GM18520 (cell line): ENCODE measurements around the gene CORO1C.
"Not testable (repeated sequence)": the region's sequence is repeated elsewhere in the genome, so short reads cannot be mapped to it uniquely, and the experiment has no call there.

ENCODE experiments used
- ATAC-seq: cut with Tn5 transposase; IDR thresholded peaks from one replicate; pipeline ENCODE4 v1.9.1; 2021; ENCODE audit not compliant: unreplicated experiment

CORO1C gene

DNA sequence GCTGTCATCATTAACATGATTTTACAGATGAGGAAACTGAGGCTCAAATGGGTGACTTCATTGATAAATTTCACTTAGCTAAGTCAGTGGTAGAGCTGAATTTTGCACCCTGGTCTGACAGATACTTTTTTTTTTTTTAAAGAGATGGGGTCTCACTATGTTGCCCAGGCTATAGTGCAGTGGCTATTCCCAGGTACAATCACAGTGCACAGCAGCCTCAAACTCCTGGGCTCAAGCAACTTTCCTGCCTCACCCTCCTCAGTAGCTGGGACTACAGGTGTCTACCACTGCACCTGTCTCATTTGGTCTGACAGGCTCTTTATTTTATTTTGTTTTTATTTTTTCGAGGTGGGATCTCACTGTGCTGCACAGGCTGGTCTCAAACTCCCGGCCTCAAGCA is 24.2 kb upstream of the CORO1C start:
- no peak for ATAC-seq

- ATAC-seq = no peak
Measured at GRCh38 chr12:108753976-108754375, 22.7 kb upstream of the CORO1C start.

- no peak for ATAC-seq
Measured at GRCh38 chr12:108752387-108752786, 21.1 kb upstream of the CORO1C start.

GRCh38 chr12:108751821-108752220 is 20.5 kb upstream of the CORO1C start:
- no peak for ATAC-seq

DNA sequence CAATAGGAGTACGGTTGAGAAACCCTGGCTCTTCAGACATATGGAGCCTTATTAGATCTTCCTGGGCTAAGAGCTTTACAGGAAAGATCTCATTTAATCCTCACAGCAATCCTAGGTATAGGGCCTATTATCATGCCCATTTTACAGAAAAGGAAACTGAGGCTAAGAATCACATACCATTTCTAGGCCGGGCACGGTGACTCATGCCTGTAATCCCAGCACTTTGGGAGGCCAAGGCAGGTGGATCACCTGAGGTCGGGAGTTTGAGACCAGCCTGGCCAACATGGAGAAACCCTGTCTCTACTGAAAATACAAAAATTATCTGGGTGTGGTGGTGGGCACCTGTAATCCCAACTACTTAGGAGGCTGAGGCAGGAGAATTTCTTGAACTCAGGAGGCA is 19.7 kb upstream of the CORO1C start:
- not testable (repeated sequence) for ATAC-seq

DNA sequence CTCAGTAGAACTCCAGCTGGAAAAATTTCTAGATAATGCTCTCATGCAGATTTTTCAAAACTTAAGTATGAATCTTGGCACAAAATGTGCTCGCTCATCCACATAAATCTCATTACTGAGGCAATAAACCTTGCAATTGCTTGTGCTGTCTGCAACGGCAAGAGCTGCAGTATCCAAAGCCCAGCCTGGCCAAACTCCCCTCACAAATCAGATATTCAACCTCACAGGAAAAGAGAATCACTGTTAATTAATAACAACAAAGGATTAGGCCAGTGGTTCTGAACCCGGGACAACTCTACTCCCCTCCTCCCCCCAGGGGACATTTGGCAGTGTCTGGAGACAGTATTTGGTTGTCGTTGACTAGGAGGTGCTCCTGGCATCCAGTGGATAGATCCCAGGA is 19.2 kb upstream of the CORO1C start:
- ATAC-seq = no peak

DNA sequence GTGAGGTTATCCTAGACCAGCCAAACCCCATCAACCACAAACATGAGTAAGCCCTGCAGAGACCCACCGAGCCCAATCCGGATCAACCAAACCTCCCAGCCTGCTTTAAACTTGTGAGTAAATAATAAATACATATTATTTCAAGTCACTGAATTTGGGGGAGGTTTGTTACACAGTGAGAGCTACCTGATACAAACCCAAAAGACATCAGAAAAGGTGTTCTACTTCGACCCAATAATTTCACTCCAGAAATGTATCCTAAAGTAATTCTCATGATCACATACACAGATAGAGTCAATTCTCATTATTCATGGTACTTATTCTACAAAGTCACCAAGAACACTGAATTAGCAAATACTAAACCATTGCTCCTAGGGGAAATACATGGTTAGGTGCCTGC is 16.2 kb upstream of the CORO1C start:
- no peak for ATAC-seq

- ATAC-seq = no peak
Measured at GRCh38 chr12:108745641-108746040, 14.3 kb upstream of the CORO1C start.

GRCh38 chr12:108744021-108744897 is 12.9 kb upstream of the CORO1C start:
- ATAC-seq = no peak

GRCh38 chr12:108738170-108738569 is 6.9 kb upstream of the CORO1C start:
- ATAC-seq = no peak

GRCh38 chr12:108735855-108736254 is 4.5 kb upstream of the CORO1C start:
- ATAC-seq = no peak

DNA sequence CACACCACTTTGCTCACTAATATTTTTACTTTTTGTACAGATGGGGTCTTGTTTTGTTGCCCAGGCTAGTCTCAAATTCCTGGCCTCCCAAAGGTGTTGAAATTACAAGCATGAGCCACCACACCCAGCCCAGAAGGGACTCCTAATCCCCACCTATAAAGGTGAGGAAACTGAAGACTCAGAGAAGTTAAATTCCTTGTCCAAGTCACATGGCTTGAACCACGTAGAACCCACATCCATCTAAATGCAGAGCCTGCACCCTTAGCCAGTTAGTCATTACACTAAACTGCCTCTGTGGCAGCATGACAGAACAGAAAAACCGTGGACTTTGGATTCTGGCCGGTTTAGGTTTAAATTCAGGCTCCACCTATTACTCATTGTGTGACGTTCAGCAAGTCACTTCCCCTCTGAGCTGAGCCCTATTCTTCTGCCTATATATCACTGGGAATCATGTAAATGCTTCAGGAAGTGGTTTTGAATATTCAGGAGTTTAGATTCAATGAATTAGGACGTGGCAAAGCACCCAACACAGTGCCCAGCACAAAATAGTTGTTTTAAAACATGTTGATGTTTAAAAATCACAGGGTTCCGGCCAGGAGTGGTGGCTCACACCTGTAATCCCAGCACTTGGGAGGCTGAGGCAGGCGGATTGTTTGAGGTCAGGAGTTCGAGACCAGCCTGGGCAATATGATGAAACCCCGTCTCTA is 3.0 kb upstream of the CORO1C start:
- no peak for ATAC-seq

DNA sequence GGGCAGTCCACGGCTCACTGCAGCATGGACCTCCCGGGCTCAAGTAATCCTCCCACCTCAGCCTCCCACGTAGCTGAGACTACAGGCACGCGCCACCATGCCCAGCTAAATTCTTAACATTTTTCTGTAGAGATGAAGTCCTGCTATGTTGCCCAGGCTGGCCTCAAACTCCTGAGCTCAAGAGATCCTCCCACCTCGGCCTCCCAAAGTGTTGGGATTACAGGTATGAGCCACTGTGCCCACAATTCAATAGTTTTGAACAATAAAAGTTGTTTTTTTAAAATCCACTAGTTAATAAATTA is 1.9 kb upstream of the CORO1C start:
- ATAC-seq = not testable (repeated sequence)

GRCh38 chr12:108732489-108733229 is 1.3 kb upstream of the CORO1C start:
- ATAC-seq = no peak

- ATAC-seq = peak; percentile 26
Measured at GRCh38 chr12:108731866-108732461, 646 bp upstream of the CORO1C start.

- no peak for ATAC-seq
Measured at GRCh38 chr12:108730365-108731104, 783 bp downstream of the CORO1C start.

GRCh38 chr12:108729612-108730364 is 1.5 kb downstream of the CORO1C start:
- no peak for ATAC-seq

DNA sequence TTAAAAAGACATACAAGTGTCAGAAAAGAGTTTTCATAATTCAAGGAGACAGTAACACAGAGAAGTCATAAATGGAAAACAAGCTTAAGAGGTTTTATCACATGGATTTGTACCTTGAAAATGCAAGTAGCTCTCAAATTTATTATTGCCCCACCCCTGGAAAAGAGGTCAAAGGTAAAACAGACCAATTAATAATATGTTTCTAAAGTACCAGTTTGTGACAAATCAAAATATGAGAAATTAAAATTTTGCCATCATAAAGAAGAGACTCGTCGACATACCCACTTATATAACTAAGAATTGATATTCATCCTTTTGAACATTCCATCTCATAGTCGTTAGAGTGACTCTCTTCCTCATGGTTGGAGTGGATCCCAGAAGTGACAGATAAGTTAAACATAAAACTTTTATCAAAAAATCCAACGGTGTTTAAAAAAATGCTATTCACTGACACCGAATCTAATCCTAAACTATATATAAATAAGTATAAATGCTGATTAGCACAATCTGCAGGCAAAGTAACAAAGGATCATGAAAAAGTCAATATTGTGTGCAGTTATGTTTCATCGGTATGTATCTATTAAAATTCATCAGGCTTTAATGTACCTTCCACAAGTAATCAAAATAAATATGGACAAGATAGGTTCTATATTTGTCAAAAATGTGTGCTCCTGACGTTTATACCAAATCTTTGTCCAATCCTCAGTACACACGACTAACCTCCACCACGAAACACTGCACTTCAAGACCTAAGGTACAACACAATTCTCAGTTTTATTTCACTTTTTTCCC is 2.3 kb downstream of the CORO1C start:
- no peak for ATAC-seq
